K562 (cell line): Measurements from ENCODE around the gene NR2F2. TPM values are rescaled to one million over a fixed set of nuclear protein-coding genes. Genes with fewer than 3 reads are reported as not detected.

Experiments used
- ATAC-seq: fragments of 200-7000 bp; cut with Tn5 transposase; 3 replicates; pipeline ENCODE4 v1.9.1; 2020; ENCODE audit warnings: moderate library complexity
- BruUV-seq: library from RNA; stranded (reverse); fragments of 400-500 nt; replicated peaks from 2 replicates; lab custom pipeline; 2021; lab: Mats Ljungman, UMichigan
- CTCF ChIA-PET: fragments of 300-600 bp; formaldehyde crosslinking; extraction: SDS; loops from one replicate; lab custom pipeline; 2021; ENCODE audit warnings: low intra/inter-chr PET ratio; lab: Yijun Ruan, JAX
- POLR2A ChIA-PET: fragments of 300-600, 350-650 bp; sonication (Branson Sonifier 250); formaldehyde crosslinking; extraction: SDS; loops from one replicate; lab custom pipeline; 2021; ENCODE audit warnings: antibody characterized with exemption, inconsistent platforms; lab: Yijun Ruan, JAX
- DNase-seq, 4 experiments: peaks; one replicate each; pipeline versions ENCODE4 v3.0.0 to v3.0.0-alpha.2; 2011 to 2018; ENCODE audit warnings: low spot score in 3 of 4, mixed read lengths in 3 of 4; ENCODE audit errors: extremely low read depth in 1 of 4
- FAIRE-seq: peaks from 2 replicates; lab custom pipeline; 2011; peaks lifted over from hg19 to GRCh38; lab: Jason Lieb, UNC
- H2AFZ ChIP-seq: 2 replicates; pipeline ENCODE4 v1.6.0; 2011; ENCODE audit warnings: low read depth, low read length, control low read depth, inconsistent platforms
- H3K27ac ChIP-seq: fragments of 200-600 bp; 3 replicates; pipeline ENCODE4 v1.8.0; 2011; ENCODE audit warnings: low read depth, mild to moderate bottlenecking, control low read depth, inconsistent platforms, low read length, moderate library complexity, mixed read lengths; ENCODE audit errors: extremely low read depth
- H3K27me3 ChIP-seq, 2 experiments: fragments of 300-600 bp in 1 of 2; 2 replicates in 1 of 2; 3 replicates in 1 of 2; pipeline versions ENCODE4 v1.6.0 to v1.8.0; 2011; ENCODE audit warnings: inconsistent platforms in 2 of 2, low read length in 2 of 2, mild to moderate bottlenecking in 1 of 2, mixed read lengths in 1 of 2, moderate library complexity in 1 of 2; ENCODE audit not compliant: control insufficient read depth in 2 of 2, insufficient read depth in 2 of 2
- H3K36me3 ChIP-seq: fragments of 300-600 bp; 3 replicates; pipeline ENCODE4 v1.8.0; 2011; ENCODE audit warnings: mild to moderate bottlenecking, low read length, inconsistent platforms; ENCODE audit not compliant: control insufficient read depth, insufficient read depth
- H3K4me1 ChIP-seq, 2 experiments: fragments of 200-600 bp in 1 of 2; replicated peaks in 1 of 2; 2 replicates in 1 of 2; 3 replicates in 1 of 2; pipeline versions ENCODE4 v1.5.1 to v1.8.0; 2011; ENCODE audit warnings: inconsistent platforms in 2 of 2, low read length in 2 of 2, mild to moderate bottlenecking in 1 of 2, mixed read lengths in 1 of 2, moderate library complexity in 1 of 2; ENCODE audit not compliant: control insufficient read depth in 2 of 2, insufficient read depth in 2 of 2
- H3K4me2 ChIP-seq: 2 replicates; pipeline ENCODE4 v1.6.1; 2011; ENCODE audit warnings: low read length, control low read depth, inconsistent platforms, mixed read lengths; ENCODE audit not compliant: insufficient read depth
- H3K4me3 ChIP-seq: fragments of 200-600 bp; sonication (generic), shearing (Covaris generic); 2 replicates; pipeline ENCODE4 v1.5.1; 2016; ENCODE audit warnings: control low read depth, inconsistent platforms
- H3K79me2 ChIP-seq: fragments of 200-600 bp; 3 replicates; pipeline ENCODE4 v1.8.0; 2011; ENCODE audit warnings: low read length, inconsistent platforms; ENCODE audit not compliant: control insufficient read depth, insufficient read depth
- H3K9ac ChIP-seq, 2 experiments: 2 replicates each; pipeline versions ENCODE4 v1.6.0 to v1.6.1; 2011; ENCODE audit warnings: low read depth in 2 of 2, low read length in 2 of 2, control low read depth in 1 of 2, inconsistent platforms in 1 of 2, mild to moderate bottlenecking in 1 of 2, mixed read lengths in 1 of 2; ENCODE audit not compliant: insufficient read depth in 1 of 2
- H3K9me1 ChIP-seq: one replicate; pipeline ENCODE4 v1.6.0; 2011; ENCODE audit warnings: inconsistent platforms, mild to moderate bottlenecking, low read length, moderate library complexity; ENCODE audit not compliant: control insufficient read depth, insufficient read depth
- H3K9me3 ChIP-seq: replicated peaks from 2 replicates; pipeline ENCODE4 v1.5.1; 2011; ENCODE audit warnings: low read depth, low read length, inconsistent platforms; ENCODE audit not compliant: control insufficient read depth, insufficient read depth
- H4K20me1 ChIP-seq: replicated peaks from 2 replicates; pipeline ENCODE4 v1.6.1; 2011; ENCODE audit warnings: low read length, inconsistent platforms, mixed read lengths; ENCODE audit not compliant: control insufficient read depth, insufficient read depth
- CEBPB ChIP-seq: fragments of 450-650 bp; IDR thresholded peaks from 2 replicates; pipeline ENCODE4 v1.6.1; 2016; ENCODE audit warnings: missing genetic modification characterization, missing compliant biosample characterization
- GATAD2A ChIP-seq: fragments of 450-650 bp; IDR thresholded peaks from 2 replicates; pipeline ENCODE4 v1.6.1; 2017
- ILK ChIP-seq: fragments of 450-650 bp; IDR thresholded peaks from 2 replicates; pipeline ENCODE4 v1.6.1; 2016; ENCODE audit warnings: missing genetic modification characterization, low read depth, mild to moderate bottlenecking, missing compliant biosample characterization, moderate library complexity, borderline replicate concordance
- KDM5B ChIP-seq: fragments of 200-600 bp; sonication (generic); IDR thresholded peaks from 2 replicates; pipeline ENCODE4 v1.6.1; 2012; ENCODE audit warnings: low read depth, mild to moderate bottlenecking, moderate library complexity, low read length, control low read depth, inconsistent platforms; ENCODE audit not compliant: insufficient replicate concordance
- NRF1 ChIP-seq, 2 experiments: fragments of 450-650 bp; IDR thresholded peaks in 1 of 2; conservative IDR thresholded peaks in 1 of 2; 2 replicates each; pipeline ENCODE4 v1.6.1; 2014; ENCODE audit warnings: mild to moderate bottlenecking in 2 of 2
- WGBS: fragments of 100-300 bp; shearing (Covaris generic); methylation state at CpG from one replicate; pipeline ENCODE4 v1.1.6; 2016; ENCODE audit warnings: low coverage, mixed read lengths; ENCODE audit not compliant: insufficient coverage; ENCODE audit errors: missing lambda C conversion rate; 5-methylcytosine and 5-hydroxymethylcytosine counted together
- in situ Hi-C: fragments of 300-500 bp; cut with MboI; formaldehyde crosslinking; loops from 4 replicates; pipeline ENCODE4 v1.15.0; 2018; ENCODE audit warnings: inconsistent platforms, mixed read lengths
- intact Hi-C: fragments of 100-400 bp; cut with micrococcal nuclease; formaldehyde crosslinking; loops from 2 replicates; pipeline ENCODE4 v1.14.2; 2022
- polyA plus RNA-seq, 8 experiments: library from polyadenylated mRNA; depleted of rRNA in 4 of 8; stranded (reverse) in 5 of 8; unstranded in 3 of 8; fragments of >200 nt; fragmentation: Nextera tagmentation in 2 of 8; fragmentation: Illumina TruSeq in 1 of 8; extraction: Ambion mirVana in 2 of 8; extraction: Trizol in 1 of 8; gene quantifications; 2 replicates each; pipeline versions ENCODE4 v1.2.1 to v1.2.3, GENCODE V29; 2011 to 2014; ENCODE audit warnings: inconsistent platforms in 1 of 8, missing spikeins in 1 of 8
- total RNA-seq, 7 experiments: library from RNA; depleted of rRNA in 6 of 7; stranded (reverse); fragments of >200 nt in 6 of 7; fragmentation: Illumina TruSeq in 2 of 7; extraction: Trizol in 2 of 7; gene quantifications; 2 replicates each; pipeline versions ENCODE4 v1.2.1 to v1.2.3, GENCODE V29; 2011 to 2021; ENCODE audit warnings: low replicate concordance in 1 of 7
- TF ChIP-seq, protein P1 (sequence below): sonication (generic); formaldehyde crosslinking; IDR thresholded peaks from 2 replicates; pipeline ENCODE4 v1.8.0; 2022; ENCODE audit warnings: missing genetic modification reagents, mild to moderate bottlenecking, borderline replicate concordance
- TF ChIP-seq, protein P2 (sequence below): fragments of 450-650 bp; IDR thresholded peaks from 2 replicates; pipeline ENCODE4 v1.6.1; 2017; ENCODE audit warnings: antibody characterized with exemption, mild to moderate bottlenecking
- TF ChIP-seq, protein P3 (sequence below): fragments of 450-650 bp; IDR thresholded peaks from 2 replicates; pipeline ENCODE4 v1.6.1; 2016
- TF ChIP-seq, protein P4 (sequence below), 2 experiments: fragments of 450-650 bp; conservative IDR thresholded peaks; 2 replicates each; pipeline ENCODE4 v1.6.1; 2017; ENCODE audit warnings: mild to moderate bottlenecking in 2 of 2, moderate library complexity in 2 of 2

Gene NR2F2
- total and polyA plus RNA-seq, 9 of the 15 experiments (the other 6 are each of a cell fraction or from before 2014, with no cell fraction given), result 6.0 to 51.8 (median 11.1) TPM

DNA sequence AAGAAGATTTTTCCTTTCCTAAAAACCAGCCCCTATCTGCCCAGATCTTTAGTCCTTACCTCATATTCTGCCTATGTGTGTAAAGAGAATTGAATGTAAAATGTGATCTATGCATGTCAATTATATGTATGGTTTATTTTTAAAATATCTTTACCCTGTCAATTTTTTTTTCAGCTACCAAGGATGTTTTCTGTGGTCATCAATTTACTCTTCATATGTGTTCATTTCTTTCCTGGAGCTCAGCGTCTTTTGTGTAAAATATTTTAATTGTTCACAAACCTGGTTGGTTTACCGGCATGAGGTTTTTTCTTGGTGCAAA is 1.7 kb upstream of the NR2F2 start (continued):
- TF ChIP-seq, protein P1, sequence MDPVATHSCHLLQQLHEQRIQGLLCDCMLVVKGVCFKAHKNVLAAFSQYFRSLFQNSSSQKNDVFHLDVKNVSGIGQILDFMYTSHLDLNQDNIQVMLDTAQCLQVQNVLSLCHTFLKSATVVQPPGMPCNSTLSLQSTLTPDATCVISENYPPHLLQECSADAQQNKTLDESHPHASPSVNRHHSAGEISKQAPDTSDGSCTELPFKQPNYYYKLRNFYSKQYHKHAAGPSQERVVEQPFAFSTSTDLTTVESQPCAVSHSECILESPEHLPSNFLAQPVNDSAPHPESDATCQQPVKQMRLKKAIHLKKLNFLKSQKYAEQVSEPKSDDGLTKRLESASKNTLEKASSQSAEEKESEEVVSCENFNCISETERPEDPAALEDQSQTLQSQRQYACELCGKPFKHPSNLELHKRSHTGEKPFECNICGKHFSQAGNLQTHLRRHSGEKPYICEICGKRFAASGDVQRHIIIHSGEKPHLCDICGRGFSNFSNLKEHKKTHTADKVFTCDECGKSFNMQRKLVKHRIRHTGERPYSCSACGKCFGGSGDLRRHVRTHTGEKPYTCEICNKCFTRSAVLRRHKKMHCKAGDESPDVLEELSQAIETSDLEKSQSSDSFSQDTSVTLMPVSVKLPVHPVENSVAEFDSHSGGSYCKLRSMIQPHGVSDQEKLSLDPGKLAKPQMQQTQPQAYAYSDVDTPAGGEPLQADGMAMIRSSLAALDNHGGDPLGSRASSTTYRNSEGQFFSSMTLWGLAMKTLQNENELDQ, result no peak
- TF ChIP-seq NRF1 (conservative IDR thresholded peaks at IDR 0.05 in 1 of 2, IDR thresholded peaks at IDR 0.05 in 1 of 2) (no peak), ILK (tag) (no peak)

DNA sequence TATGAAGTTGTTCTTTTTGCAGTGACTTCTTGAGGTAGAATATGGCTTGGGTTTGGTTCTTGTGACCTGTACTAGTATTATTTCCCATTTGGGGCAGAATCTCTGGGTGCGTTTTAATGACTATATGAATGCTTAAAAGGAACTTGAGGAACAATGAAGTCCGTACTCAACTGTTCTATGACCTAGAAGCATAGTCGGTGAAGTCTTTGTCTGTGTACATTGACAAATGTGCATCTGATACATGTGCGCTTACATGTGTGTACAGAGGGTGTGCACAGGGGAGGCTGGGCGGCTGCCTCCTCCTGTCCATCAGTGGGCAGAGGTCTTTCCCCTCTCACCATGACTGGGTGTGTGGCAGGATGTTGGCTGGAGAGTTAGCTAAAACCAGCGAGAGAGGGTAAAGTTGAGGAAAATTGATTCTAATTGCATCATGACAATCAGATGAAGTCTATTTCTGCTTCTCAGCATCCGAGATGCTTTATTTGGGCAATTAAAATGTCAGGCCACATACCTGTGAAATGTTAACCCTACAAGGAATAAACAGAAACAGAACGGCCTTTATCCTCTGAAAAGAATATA is 1.0 kb upstream of the NR2F2 start:
- Histone ChIP-seq H3K27me3 (no peaks in the 10 kb centered on the region), H3K4me3 (peak overlapping the region; percentile 55), H3K79me2 (peaks cover 81% of the 10 kb centered on the region), H4K20me1 (0 out of 2 replicates have a peak, but pooled peaks cover 4% of the 10 kb centered on the region), H3K4me1 (peaks cover 22 to 33% of the 10 kb centered on the region in 2 experiments), H3K27ac (peak overlapping the region; percentile 71), H3K36me3 (peaks cover 5% of the 10 kb centered on the region; the same call in 1 of the 3 replicates), H3K4me2 (peak overlapping the region; percentile 87), H3K9me1 (no peaks in the 10 kb centered on the region), H2AFZ (peak overlapping the region; percentile 89), H3K9ac (peak overlapping the region; percentile 38 to 70; a peak in 3 of 4 replicates), H3K9me3 (no peaks in the 10 kb centered on the region)
- ATAC-seq (no peak), DNase-seq (peak in 1 of 4 experiments; percentile 45), FAIRE-seq (peak; percentile 29)
- in situ Hi-C loops, result loop anchor here (25.0 kb wide), 1 partner anchor 908 kb away; no protein-coding TSS in a partner anchor
- no TSS peak for BruUV-seq
- ChIA-PET CTCF (no interaction called here), POLR2A (interaction anchor here (1.3 kb wide), 1 partner anchor 9 kb away, joined by 3 read pairs; no protein-coding TSS in a partner anchor)
- intact Hi-C loops, result loop anchor here (5.0 to 10.0 kb wide), 7 partner anchors 93 to 1655 kb away; no protein-coding TSS in a partner anchor
- 28% methylated on average over 8 of the region's 8 CpGs for WGBS
- TF ChIP-seq CEBPB (tag) (0 out of 2 replicates have a peak, but pooled peaks have one; percentile 11), KDM5B (no peak), GATAD2A (no peak)
- TF ChIP-seq, protein P2, sequence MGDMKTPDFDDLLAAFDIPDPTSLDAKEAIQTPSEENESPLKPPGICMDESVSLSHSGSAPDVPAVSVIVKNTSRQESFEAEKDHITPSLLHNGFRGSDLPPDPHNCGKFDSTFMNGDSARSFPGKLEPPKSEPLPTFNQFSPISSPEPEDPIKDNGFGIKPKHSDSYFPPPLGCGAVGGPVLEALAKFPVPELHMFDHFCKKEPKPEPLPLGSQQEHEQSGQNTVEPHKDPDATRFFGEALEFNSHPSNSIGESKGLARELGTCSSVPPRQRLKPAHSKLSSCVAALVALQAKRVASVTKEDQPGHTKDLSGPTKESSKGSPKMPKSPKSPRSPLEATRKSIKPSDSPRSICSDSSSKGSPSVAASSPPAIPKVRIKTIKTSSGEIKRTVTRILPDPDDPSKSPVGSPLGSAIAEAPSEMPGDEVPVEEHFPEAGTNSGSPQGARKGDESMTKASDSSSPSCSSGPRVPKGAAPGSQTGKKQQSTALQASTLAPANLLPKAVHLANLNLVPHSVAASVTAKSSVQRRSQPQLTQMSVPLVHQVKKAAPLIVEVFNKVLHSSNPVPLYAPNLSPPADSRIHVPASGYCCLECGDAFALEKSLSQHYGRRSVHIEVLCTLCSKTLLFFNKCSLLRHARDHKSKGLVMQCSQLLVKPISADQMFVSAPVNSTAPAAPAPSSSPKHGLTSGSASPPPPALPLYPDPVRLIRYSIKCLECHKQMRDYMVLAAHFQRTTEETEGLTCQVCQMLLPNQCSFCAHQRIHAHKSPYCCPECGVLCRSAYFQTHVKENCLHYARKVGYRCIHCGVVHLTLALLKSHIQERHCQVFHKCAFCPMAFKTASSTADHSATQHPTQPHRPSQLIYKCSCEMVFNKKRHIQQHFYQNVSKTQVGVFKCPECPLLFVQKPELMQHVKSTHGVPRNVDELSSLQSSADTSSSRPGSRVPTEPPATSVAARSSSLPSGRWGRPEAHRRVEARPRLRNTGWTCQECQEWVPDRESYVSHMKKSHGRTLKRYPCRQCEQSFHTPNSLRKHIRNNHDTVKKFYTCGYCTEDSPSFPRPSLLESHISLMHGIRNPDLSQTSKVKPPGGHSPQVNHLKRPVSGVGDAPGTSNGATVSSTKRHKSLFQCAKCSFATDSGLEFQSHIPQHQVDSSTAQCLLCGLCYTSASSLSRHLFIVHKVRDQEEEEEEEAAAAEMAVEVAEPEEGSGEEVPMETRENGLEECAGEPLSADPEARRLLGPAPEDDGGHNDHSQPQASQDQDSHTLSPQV, result peak; percentile 80
- TF ChIP-seq, protein P3, sequence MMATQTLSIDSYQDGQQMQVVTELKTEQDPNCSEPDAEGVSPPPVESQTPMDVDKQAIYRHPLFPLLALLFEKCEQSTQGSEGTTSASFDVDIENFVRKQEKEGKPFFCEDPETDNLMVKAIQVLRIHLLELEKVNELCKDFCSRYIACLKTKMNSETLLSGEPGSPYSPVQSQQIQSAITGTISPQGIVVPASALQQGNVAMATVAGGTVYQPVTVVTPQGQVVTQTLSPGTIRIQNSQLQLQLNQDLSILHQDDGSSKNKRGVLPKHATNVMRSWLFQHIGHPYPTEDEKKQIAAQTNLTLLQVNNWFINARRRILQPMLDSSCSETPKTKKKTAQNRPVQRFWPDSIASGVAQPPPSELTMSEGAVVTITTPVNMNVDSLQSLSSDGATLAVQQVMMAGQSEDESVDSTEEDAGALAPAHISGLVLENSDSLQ, result peak; percentile 60; the same call in 1 of the 2 replicates
- TF ChIP-seq, protein P4, sequence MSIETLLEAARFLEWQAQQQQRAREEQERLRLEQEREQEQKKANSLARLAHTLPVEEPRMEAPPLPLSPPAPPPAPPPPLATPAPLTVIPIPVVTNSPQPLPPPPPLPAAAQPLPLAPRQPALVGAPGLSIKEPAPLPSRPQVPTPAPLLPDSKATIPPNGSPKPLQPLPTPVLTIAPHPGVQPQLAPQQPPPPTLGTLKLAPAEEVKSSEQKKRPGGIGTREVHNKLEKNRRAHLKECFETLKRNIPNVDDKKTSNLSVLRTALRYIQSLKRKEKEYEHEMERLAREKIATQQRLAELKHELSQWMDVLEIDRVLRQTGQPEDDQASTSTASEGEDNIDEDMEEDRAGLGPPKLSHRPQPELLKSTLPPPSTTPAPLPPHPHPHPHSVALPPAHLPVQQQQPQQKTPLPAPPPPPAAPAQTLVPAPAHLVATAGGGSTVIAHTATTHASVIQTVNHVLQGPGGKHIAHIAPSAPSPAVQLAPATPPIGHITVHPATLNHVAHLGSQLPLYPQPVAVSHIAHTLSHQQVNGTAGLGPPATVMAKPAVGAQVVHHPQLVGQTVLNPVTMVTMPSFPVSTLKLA (conservative IDR thresholded peaks at IDR 0.05), result 0 out of 4 replicates have a peak, but pooled peaks of 1 of the 2 experiments have one; percentile 17
